ENCODE results near the gene BLCAP.

BLCAP gene

DNA sequence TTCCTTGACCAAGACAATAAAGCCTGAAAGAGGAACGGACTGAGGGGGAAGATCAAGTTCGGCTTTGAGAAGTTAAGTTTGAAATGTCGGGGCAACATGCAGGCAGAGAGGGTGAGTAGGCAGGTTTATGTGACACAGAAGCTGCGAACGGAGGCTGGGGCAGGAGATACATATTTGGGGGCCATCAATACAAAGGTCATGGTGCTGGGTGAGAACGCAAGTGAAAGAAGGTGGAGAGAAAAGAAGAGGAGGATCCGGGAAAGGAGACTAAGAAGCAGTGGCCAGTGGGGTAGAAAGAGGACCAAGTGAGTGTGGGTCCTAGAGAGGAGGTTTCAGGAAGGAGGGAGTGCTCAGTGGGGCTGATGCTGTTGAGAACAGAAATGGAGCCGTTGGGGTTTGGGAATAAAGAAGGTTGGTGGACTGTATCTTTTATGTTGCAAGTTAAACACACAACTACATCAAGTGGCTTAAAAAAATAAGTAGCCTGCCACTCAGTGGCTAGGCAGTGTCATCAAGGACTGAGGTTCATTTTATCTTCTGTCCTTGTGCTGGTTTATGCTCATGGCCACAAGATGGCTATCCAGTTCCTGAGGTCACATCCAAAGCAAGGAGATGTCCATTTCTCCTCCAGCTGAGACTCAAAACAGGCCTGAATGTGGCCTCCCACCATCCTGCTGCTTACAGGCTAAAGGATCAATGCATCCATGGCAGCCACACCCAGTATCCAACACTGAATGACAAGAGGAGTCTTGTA lies 1.7 kb upstream of the BLCAP start:
- FAIRE-seq, result no peak

DNA sequence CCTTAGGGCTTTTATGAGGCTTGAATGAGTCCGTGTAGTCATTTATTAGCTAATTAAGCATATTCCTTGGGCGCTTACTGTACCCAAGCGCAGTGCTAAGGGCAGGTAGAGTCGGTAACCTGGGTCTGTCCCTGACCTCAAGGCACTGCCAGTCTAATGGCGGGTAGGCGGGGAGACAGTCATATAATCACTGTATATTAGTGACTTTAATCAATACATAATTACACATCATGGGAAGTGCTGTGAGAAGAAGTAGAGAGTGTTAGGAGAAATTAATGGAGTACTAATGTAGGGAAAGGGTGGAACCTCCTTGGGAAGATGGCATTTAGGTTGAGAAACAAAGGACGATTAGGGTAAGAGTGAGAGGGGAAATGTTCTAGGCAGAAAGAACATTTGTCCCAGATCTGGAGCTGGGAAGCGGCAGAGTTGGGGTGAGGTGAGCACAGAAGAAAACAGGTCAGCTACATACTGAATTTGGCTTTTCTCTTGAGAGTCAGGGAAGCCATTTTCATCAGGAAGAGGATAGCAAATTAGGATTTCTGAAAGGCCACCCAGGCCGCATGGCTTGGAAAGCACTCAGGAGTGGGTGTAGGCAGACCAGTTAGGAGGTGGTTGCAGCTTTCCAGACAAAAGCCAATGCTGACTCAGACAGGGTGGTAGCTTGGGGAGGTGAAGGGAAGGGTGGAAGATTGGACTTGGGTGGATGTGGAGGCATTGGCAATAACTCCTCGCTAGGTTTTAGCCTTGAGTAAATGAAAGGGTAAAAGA lies 954 bp upstream of the BLCAP start:
- FAIRE-seq, result no peak

DNA sequence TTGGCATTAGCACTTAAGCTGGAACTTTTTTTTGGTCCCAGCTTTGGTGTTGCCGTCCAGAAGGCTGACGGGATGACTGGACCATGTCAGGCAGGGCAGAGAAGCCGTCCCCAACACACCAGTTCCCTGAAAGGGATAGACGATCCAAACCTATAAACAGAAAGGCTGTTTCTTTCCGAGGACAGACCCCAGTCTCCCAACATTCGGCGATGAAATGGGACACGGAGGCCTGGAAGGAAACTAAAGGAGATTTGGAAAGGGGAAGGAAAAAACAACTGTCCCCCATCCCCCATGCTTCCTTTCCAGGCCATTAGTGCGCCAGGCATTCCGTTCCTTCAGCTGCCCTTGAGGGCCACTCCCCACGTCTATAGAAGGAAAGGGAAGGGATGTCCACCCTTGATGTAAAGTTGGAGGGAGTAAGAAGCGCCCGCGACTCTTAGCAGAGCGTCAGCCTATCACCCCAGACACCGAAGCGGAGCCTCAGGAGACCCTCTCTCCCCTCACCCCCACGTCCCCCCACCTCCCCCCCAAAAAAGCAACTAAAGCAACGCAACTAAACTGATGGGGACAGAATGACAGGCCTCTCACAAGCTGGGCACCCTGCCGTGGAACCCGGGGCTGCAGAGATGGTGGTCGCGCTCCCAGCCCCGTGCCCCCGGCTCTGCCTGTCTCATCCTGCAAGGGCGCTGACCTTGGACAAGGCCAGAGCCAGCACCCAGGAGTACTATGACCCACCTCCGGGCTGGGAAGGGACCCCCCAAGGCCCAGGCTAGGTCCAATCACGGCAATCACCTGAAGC lies 638 bp downstream of the BLCAP start:
- no peak for FAIRE-seq

DNA sequence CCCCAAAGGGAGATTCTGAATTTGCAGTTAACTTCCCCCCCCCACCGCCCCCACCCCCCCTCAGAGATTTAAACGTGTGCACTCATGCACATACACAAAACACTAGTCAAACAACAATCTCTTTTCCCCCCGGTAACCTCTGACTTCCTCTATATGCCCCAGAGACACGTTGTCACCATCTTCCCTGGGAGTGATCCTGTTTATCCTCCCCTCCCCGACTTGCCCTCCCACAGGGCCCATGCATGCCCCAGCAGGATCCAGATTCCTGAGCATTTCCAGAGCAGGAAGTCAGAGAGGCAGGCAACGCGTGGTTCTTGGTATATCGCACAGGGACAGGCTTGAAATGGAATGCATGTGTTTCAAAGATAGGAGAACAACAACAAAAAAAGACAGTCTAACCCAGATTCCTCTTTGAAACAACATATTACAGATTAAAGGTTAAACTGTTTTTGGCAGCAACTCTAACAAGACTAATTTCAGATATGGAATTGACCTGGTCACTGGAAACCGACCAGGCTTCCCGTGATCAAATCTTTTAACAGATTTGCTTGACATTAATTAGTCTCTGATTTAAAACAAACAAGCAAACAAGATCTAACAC lies 1.3 kb downstream of the BLCAP start:
- no peak for FAIRE-seq

DNA sequence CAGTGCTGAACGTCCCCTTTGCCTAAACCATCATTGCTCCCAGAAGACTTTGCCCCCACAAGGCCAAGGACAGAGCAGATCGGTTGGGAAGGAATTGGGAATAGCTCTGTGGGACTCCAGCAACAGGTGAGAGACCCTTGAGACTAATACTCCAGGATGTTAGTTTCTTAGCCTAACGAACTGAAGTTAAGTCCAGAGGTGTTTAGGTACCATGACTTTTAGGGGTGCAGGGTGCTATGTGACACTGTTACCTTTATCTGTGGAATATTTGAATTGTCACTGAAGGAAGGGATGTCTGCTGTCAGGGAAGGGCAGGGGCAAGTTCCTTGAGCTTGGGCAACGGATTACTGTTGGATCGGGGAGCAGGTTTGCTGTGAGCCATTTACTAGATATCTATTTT lies 1.9 kb downstream of the BLCAP start:
- no peak for FAIRE-seq

DNA sequence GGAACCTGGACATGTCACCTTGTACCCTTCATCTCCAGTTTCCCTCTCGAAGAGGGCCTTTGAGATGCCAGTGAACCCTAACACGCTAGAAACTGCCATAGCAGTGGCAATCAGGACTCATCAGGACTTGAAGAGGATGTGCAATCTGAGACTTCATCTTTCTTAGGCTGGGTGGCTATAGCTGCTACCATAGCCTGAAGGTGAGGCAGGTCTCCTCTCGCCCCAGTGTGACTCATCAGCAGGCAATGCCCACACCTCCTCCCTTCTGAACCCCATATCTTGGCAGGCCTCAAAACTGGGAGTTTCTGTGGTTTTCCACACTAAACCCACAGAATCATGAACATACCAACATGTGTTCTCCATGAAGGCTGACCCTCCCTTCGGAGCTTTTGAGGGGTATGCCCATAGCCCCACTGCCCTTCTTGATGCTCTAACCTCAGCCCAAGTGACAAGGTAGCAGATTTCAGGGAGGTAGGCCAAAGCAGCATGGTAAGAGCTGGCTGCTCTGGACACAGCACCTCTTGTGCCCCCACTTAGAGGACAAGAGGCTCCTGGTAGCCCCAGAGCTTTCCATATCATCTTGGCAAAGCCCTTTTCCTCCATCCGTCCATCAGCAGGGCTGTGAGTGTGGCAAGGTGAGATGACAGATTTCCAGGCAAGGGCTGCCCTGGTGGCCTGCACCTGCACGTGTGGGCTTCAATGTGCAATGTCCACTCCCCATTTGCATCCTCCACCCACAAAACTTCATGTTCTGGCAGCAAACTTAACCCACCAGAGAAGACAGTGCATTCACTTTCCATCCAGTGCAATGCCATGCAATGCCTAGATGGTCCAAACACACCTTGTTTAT lies 2.6 kb downstream of the BLCAP start:
- FAIRE-seq, result no peak

DNA sequence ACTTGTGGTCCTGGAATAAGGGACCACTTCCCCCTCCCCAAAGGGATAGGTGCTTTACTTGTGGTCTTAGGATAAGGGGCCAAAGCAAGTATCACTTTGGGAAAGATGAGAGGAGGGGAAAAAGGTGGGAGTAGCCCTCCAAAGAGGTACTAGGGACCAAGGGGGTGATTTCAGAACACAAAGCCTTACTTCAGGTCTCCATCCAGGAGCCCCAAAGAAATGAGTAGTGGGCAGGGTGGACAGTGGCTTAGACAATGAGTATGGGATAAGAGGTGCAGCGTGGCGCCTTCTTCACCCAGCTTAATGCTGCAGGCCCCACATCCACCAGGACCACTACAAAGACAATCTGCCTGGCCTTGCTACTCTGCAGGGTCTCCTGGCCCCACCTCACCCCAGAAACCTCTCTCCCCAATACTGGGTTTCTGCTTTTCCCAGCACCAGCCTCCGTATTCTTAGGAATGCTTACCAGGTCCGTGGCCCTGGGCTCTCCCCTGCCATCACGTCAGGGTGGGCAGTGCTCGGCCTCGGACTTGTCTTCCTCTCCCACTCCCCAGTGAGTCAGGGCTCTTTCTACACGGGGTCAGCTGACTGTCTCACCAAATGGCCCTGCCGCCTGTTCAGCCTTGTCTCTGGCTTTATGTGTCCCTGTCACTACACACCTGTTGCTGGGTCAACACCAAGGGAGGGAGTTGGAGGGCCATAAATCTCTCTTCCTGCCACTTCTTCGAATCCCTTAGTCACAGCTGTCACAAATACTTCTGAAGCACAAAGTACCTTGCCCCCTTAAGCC lies 3.6 kb downstream of the BLCAP start:
- FAIRE-seq, result no peak

DNA sequence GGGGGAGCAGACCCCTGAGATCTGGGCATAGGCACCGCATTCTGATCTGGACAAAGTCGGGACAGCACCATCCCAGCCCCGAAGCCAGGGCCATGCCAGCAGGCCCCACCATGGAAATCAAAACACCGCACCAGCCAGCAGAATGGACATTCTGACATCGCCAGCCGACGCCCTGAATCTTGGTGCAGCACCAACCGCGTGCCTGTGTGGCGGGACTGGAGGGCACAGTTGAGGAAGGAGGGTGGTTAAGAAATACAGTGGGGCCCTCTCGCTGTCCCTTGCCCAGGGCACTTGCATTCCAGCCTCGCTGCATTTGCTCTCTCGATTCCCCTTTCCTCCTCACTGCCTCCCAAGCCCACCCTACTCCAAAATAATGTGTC lies 4.7 kb downstream of the BLCAP start:
- no peak for FAIRE-seq

DNA sequence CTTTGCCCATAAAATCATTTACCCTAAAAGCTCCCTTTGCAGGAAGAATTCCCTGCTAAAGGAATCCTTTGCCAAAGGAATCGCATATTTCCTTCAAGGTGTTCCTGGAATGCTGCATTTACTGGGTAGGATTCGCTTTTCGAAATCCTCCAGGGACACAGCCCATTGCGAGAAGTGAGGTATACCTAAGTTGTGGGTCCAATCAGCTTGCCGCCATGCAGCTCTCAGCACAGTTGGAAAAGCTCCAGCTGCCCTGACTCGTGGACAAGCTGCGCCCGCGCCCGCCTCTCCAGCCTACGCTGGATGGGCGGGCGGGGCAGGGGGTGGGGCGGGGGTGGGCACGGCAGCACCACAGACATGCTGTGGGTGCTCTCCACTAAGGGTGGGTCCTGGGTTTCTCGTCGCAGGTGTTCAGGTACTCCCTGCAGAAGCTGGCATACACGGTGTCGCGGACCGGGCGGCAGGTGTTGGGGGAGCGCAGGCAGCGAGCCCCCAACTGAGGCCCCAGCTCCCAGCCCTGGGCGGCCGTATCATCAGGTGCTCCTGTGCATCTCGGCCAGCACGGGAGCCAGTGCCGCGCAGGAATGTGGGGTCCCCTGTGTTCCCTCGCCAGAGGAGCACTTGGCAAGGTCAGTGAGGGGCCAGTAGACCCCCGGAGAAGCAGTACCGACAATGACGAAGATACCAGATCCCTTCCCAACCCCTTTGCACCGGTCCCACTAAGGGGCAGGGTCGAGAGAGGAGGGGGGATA lies 5.2 kb downstream of the BLCAP start:
- no peak for FAIRE-seq

DNA sequence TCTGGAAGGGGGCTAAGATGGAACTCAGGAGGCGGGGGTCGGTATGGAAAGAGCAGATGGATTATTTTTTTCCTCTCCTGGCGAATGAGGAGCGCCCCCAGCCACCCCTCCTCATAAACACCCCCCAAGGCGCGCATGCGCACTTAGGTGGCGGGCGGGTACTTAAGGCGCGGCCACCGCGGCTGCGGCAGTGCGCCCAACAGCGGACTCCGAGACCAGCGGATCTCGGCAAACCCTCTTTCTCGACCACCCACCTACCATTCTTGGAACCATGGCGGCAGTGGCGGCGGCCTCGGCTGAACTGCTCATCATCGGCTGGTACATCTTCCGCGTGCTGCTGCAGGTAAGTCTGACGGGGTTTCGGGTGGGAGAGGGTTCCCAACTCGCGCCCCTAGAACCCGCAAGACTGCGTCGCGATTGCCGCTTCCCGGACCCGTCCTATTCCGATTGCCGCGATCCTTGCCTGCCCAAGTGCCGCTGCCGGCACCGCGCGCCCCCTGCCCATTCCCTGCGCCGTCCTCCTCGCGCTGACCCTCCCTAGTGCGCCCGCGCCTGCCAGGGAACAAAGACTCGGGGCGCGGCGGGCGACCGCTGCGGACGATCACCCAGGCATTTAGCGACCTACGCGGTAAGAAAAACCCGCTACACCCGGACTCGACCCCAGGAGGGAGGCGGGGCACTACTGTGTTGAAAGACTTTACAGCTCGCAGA lies 6.5 kb downstream of the BLCAP start, which contains the start of gene NNAT:
Gene NNAT (plus strand): TSS at position 190 of the 711 bp plus-strand sequence. CDS start 82 bp downstream, at position 272.
- FAIRE-seq, result no peak

DNA sequence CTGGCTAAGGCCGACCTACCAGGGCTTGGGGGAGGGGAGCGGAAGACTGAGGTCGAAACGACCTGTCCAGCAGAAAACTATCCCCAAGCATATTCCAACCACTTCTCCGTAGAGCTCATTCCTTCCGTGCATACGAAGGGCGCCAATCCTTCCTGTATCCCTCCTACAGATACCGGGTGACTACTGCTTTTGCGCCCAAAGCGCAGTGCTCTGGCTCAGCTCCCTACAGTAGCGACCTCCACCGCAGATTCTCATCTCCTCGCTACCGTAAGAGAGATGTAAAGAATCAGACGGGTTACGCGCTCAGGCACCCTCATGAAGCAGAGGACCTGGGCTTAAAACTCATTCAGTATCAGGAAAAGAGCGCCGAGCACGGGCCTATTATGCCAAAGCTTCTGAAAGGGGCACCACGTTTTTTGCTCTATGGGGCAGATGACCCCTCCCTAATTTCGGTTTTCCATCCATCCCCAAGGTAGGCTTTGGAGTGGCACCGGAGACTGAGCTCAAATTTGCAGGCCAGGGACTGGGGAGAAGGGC lies 7.2 kb downstream of the BLCAP start:
- no peak for FAIRE-seq

DNA sequence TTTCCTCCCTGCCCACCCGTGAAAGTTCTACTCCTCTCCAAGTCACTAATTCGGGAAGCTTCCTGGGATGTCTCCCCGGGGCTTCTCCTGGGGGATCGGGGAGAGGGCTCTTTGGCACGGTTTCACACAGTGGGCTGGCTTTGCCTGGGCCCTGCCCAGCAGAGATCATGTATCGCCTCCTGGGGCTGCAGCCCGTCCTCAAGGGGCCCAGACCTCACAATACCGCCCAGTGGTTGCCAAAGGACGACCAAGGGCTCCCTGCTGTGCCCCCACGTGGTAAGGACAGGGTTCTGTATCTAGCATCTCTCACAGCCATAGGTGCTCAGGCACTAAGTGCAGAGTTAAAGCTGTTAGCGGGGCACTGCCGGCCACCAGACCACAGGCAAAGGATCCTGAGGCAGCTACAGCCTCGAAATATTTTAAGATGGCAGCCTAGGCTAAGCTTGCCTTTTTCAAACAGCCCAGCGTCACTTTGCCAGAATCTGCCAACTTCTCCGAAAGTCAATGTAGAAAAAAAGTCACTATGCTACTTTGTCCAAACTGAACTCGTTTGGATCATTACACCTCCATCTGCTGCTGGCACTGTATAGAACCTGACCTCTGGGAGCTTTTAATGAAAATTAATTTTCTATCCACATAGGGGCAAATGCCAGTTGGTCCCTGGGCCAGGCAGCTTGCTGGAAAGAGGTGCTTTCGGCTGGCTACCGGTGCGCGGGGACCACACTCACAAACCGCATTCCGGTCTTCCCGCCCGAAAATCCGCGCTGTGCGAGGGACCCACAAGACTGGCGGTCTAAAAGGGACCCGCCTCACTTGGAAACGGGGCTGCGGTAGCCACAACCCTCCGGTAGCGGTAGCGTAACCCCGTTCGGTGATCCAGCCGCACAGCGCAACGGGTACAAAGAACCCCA lies 7.9 kb downstream of the BLCAP start:
- FAIRE-seq, result no peak

DNA sequence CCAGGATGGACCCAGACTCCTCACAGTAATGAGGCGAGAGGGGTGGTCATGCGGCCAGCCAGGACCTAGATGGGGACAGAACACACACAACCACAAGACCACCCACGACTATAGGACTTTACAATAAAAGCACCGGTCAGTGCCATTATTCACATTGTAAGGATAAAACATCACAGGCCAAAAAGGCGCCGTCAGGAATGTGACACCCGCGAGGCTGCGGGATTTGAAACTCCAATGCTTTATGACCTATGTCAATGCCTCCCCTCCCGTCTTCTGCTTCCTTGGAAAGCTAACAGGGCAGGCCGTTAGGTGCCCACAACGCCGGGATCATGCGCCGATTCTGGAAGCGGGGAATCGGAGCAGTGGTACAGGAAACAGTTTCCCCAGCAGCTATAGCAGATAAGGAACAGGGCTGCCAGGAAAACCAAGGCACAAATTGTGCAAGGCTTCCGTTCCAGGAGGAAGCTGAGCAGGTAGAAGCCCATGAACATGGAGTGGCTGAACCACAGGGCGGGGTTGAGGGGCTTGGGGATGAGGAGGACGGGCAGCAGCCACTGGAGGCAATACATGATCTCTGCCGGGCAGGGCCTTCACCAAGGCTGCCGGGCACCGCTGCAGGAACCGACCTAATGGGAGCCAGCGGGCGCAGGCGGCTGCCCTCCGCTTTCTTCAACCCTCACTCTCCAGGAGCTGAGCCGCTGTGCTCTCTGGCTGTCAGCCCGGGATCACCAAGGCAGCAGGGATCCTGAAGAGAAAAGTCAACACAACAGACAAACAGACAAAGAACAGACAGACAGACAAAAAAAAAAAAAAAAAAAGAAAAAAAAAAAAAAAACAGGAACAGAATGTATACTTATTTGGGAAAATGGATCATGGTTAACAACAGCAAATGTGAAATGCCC lies 8.8 kb downstream of the BLCAP start:
- FAIRE-seq, result no peak

DNA sequence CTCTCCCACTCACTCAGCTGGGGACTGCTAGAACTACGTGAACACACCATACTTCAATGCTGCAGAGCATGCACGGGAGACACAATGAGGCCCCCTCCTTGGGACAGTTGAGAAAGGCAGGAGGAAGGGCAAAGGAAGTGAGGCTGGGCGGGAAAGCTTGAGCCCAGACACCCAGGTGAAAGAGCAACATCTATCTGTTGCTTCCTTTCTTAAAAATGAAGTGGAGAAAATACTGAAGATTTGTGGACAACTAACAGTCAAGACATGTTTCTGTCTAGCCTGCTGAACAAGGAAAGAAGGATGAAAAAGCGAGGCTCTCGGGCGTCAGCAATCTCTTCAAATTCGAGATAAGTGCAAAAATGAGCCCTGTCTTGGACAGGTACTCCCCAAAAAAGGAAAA lies 9.6 kb downstream of the BLCAP start:
- FAIRE-seq, result no peak

DNA sequence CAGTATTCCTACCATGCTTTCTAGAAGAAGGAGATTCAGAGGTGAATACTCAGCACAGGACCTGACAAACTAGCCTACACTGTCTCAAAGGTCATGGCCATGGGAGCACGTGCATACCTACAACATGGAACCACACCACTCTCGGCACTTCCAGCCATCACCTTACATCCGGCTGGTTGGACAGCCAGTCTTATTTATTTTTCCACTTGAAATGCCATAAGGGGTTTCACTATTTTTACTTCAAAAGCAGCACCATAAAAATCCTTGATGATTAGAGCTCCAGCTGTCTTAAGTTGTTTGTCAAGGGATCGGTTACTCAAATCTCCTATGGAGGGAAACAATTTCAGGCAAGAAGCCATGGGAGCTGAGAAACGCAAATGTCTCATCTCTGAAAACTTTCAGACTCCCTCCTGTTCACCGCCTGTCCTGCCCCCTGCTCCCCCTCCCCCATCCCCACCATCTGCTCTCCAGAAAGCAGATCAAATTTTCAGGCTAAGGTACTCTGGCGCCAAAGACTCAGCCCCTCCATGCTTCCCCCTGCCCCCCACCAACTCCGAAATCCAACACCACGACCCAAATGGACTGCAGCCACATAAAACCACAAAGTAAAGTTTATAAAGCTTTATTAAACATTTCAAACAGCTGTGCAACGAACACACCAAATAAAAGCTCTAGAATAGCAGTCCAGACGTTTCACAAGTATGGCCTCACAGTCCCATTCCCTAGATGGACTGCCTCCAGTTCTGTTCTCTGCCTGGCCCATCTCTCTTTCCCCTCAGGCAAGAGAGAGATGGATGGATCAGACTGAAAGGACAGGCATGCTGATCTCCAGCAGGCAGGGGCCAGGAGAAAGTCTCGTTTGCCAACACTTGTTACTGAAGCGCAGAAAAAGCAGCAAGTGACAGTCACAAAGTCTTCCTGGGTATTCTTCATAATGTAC lies 10.6 kb downstream of the BLCAP start:
- FAIRE-seq, result no peak

DNA sequence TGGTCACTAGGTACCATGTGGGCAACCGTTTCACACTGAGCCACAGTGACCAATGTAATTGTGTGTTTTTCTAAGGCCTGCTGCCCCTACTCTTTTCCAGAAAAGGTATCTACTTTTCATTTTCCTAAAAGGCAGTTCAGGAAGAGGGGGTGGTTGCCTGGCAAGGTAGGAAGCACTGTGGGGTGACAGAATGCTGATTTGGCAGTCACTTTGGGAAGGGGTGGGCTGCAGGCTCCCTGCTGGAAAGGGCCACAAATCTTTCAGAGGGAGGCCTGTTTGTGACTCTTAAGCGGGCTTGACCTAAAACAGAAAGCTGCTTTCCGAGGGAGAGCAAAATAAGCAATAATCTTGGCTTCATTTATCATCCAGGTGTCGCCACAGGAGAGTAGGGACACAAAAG lies 11.8 kb downstream of the BLCAP start:
- FAIRE-seq, result no peak
